NCI-H2081 treated with DMSO at 0.1 percent for 48 hours (cell line): ENCODE results near the gene CCNC.

Source experiments
- DNase-seq: peaks from one replicate; lab custom pipeline; 2025; lab: John Stamatoyannopoulos, UW

Gene CCNC, protein sequence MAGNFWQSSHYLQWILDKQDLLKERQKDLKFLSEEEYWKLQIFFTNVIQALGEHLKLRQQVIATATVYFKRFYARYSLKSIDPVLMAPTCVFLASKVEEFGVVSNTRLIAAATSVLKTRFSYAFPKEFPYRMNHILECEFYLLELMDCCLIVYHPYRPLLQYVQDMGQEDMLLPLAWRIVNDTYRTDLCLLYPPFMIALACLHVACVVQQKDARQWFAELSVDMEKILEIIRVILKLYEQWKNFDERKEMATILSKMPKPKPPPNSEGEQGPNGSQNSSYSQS

DNA sequence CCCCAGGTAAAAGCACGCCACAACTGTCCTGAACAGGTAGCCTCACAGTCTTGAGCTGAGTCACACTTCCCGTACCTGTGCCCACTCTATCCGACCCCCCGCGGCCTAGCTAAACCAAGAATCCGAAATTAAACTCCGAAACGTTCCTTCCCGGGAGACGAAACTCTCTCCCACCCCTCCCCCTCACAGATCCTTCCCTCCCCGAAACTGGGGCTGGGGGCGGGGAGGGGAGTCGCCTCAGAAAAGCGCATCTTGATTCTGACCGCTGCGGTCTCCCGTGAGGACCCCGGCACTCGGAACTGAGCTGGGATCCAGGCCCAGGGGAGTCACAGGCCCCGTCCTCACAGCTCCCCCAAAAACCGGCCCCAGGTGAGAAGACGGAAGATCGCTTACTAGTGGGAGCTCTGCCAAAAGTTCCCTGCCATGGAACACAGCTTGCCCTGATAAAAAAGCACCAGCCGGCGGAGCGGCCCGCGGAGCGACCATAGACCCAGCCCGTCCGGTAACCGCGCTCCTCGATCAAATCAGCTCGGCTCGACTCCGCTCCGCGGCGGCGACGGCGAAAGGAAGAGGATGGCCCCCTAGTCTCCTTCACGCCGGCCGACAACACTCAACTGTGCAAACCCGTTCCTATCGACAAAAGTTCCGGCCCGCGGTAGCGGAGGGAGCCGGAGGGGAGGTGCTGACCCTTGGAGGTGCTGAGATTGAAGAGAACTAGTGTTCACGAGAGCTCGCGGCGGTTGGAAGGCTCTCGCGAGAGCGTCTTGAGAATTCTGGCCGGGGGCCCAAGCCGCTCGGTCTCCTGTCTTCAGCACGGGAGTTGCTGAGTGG is at the start of gene CCNC:
TSS of gene CCNC (minus strand) at position 558 of the 831 bp plus-strand sequence. CDS start at position 425, 133 bp downstream.
- peak; percentile 72 for DNase-seq

DNA sequence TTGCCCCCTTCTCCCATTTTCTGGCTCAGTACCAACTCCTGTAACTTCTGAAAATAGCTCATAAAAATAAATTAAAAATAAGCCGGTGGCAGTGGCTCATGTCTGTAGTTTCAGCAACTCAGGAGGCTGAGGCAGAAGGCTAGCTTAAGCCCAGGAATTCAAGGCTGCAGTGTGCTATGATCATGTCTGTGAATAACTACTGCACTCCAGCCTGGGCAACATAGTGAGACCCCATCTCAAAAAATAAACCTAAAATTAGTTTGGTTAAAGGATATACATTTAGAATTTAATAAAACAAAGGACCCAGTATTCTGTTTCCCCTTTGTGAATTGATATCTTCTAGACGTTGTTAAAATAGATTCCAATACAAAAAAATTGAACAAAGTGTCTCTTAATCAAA is 48.7 kb upstream of the CCNC start:
- DNase-seq, result no peak

DNA sequence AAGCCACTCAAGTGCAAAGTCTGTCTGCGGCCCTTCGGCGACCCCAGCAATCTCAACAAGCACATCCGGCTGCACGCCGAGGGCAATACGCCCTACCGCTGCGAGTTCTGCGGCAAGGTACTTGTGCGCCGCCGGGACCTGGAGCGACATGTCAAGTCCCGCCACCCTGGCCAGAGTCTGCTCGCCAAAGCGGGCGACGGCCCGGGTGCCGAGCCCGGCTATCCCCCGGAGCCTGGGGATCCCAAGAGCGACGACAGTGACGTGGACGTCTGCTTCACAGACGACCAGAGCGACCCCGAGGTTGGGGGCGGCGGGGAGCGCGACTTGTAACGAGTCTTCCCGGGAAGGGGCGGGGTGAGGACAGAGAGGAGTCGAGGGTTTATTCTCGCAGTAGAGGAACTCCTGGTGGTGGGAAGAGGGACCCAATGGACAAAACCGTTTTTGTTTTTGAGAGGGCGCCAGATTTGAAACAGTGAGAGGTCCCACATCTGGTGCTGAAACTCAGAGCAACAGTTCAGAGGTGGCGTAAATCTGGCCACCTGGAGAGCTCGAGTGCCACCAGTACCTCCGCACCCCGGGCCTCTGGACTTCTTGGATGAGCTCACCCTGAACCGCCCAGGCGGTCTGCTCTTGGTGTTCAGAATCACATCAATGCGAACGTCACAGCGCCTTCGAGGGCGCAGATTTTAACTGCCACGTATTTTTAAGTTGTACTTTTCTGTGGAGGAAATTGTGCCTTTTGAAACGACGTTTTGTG is 46.1 kb upstream of the CCNC start:
- no peak for DNase-seq

DNA sequence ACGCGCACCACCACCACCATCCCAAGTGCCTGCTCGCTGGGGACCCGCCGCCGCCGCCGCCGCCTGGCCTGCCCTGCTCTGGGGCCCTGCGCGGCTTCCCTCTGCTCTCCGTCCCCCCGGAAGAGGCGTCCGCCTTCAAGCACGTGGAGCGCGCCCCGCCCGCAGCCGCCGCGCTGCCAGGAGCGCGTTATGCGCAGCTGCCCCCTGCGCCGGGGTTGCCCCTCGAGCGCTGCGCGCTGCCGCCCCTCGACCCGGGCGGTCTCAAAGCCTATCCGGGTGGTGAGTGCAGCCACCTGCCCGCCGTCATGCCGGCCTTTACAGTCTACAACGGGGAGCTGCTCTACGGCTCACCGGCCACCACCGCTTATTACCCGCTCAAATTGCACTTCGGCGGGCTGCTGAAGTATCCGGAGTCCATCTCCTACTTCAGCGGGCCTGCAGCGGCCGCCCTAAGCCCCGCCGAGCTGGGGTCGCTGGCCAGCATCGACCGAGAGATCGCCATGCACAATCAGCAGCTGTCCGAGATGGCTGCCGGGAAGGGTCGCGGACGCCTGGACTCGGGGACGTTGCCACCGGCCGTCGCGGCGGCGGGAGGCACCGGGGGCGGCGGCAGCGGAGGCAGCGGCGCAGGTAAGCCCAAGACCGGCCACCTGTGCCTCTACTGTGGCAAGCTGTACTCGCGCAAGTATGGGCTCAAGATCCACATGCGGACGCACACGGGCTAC is 45.4 kb upstream of the CCNC start:
- DNase-seq, result no peak

DNA sequence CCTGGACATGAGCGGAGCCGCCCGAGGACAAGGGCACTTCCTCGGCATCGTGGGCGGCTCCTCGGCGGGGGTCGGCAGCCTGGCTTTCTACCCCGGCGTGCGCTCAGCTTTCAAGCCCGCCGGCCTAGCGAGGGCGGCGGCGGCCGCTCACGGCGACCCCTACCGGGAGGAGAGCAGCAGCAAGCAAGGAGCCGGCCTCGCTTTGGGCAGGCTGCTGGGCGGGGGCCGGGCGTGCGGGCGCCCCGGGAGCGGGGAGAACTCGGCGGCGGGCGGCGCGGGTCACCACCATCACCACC is 44.9 kb upstream of the CCNC start:
- DNase-seq, result no peak

DNA sequence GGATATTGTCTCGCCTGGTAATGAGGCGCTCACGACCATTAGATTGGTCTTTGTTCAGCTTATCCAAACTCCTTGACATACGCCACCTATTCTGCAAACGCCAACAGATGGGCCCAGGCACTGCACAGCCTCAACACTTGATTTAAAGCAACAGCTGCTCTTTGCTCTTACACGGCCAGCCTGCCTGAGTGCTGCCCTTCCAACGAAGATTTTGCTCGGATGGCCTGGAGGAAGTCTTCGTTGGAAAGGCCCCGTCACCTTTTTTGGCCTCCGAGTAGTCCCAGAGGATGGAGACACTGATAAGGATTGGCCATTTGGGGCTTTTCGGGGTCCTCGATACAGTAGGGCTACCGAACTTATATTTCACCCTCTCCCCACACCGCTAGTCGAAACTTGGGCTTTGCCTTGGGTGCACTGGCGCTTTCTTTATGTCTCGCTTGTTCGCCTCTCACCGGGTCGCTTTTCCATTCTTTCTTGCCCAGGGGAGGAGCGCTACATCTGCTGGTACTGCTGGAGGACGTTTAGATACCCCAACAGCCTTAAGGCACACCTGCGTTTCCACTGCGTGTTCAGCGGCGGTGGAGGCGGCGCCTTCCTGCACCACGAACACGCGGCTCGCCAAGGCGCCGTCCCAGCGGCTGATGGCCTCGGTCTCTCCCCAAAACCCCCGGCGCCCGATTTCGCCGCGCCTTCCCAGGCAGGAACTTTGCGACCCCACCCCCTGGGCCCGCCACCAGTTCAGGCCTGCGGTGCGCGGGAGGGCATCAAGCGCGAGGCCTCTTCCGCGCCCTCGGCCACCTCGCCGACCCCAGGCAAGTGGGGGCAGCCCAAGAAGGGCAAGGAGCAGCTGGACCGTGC is 44.3 kb upstream of the CCNC start:
- no peak for DNase-seq

DNA sequence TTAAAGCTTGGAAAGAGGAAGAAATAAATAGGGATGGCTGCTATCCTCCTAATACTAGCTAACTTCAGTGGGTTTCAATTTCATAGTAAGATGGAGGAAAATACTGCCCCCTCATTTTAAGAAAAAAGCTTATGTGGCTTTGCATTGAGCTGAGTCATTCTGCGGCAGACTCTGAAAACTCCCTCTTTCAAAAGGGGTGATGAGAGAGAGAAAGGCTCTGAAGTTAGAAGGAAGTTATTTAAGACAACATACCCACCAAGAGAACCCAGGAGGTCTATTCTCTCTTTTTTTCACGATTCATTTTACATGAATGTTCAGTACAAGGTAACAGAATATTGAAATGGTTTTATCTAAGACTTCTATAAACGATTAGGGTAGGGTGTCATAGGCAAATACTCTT is 42.7 kb upstream of the CCNC start:
- DNase-seq, result no peak

DNA sequence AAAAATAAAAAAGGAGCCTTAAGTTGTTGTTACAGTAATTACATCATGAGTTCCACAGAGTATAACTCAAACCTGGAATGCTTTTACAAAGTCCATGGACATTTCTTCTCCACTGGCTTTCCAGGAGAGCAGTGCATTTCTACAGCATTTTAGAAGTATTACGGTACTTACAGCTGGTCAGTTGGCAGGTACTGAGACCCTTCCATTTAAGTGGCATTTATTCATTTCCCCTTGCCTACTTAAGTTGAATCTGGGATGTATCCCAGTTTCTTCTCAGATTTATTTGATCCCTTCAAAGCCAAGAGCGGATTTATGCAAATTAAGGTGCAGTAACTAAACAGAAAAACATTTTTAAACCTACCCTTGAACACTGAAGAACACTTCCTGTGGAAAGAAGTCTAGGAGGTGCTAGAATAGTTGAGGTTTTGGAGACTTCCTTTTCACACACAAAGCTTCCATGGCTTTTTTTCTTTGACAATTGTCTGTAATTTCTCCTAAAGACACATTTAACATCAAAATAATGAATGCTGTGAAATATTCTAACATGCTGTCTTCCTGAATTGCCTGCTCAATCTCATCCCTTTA is 41.5 kb upstream of the CCNC start:
- no peak for DNase-seq

GRCh38 chr6:99608886-99609482 is 40.5 kb upstream of the CCNC start:
- no peak for DNase-seq

DNA sequence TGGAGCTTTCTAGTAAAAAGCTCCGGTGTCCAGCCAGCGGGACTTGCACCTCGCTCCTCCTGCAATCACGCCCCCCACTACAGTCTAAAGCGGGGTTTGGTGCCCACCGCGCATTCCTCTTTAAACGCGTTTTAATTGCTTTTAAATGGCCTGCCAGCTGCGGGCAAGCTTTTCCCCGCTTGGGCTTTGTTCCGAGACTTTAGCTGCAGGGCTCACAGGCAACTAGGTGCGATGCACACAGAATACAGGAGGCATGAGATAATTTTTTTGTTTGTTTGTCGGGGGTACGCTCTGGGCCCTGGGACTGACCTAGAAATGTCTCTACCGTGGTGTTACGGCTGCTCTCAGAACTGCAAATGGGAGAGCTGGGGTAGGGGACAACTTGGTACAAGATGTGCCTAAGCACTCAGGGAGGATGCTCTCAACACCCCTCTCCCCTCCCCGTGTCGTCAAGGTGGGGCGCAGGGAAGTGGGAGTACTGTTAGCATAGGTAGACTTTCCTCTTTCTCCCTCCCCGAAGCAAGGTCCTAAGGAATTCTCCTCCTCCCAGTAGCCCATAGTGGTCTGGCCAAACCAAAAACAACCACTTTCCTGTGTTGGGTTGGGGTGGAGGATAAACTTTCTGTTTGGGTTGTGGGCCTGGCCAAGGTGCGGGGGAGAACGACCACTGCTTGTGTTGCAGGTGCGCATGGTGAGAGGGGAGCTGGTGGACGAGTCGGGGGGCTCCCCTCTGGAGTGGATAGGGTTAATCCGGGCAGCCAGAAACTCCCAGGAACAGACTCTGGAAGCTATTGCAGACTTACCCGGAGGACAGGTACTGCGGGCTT is 39.8 kb upstream of the CCNC start:
- no peak for DNase-seq

DNA sequence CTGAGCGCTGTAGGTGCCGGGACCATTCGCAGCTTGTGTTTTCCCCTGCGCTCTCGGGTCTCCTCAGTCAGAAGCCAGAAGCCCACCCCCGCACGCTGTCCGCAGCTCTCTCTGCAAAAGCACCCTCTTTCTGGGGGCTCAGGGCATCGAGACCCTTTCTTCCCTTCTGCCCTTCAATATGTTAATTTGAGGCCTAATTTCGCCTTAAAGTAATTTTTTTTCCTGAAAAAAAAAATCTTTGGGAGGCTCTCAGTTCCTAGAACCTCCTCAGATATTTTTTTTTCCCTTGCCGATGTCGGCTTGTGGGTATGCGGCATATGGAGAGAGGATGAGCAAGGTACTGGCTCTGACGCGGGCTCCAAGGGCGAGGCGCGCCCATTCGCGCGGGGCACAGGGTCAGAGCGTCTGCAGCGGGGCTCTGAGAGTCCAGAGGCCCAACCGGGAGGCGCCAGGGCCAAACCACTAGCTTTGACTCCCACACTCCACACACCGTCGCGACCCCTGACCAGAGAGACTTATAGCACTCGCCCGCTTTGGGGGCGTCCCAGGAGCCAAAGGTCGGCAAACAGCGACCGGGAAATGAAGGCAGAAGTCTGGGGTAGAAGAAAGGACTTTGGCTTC is 39.1 kb upstream of the CCNC start:
- no peak for DNase-seq

- DNase-seq, result no peak
Measured at GRCh38 chr6:99606656-99607415, 38.4 kb upstream of the CCNC start, which contains the start of gene PRDM13. TSS of gene PRDM13 (plus strand) at chr6:99606833. CDS start at chr6:99607035, 202 bp downstream.

GRCh38 chr6:99605911-99606655 is 37.6 kb upstream of the CCNC start:
- no peak for DNase-seq

GRCh38 chr6:99605074-99605734 is 36.7 kb upstream of the CCNC start:
- no peak for DNase-seq

DNA sequence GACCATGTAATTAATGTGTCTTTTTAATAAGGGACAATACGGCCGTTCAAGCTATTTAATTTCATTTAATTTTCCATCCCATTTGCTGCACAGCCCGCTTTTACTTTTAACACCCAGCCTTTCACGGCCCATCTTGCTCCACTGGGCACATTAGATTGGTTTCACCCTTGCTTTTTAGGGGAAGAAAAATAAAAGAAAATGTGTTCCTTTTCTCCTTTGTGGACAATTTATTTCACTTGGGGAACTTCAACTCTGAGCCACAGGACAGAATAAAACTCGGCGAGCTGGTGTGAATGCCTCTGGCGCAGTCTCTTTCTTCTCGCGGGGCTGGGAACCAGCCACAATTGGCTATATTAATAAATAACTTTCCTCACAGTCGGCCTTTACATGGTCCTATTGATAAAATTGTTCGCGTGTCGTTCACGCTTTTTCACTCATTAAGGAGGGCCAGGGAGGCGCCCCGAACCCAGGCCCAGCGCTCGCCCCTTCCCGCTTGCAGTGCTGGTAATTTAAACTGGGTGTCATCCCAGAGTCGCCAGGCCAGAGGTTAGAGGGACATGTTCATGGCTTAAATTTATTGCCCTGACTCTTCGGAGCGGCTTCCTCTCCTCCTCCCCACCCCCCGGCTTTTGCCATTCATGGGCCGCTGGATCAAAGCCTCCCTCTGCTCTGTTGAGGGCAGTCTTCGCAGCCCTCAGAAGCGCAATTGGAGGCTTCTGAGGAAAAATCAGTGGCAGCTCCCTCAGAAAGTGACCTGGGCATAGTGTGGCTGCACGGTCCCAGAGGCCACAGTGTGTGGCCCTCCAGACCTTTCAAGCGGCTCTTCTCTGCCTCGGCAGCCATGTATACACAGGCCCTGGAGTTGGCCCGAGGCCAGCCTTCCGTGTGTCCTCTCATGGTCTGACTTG is 36.0 kb upstream of the CCNC start:
- DNase-seq, result no peak
